ENCODE measurements around the gene CRYBB1.

The CRYBB1 gene

DNA sequence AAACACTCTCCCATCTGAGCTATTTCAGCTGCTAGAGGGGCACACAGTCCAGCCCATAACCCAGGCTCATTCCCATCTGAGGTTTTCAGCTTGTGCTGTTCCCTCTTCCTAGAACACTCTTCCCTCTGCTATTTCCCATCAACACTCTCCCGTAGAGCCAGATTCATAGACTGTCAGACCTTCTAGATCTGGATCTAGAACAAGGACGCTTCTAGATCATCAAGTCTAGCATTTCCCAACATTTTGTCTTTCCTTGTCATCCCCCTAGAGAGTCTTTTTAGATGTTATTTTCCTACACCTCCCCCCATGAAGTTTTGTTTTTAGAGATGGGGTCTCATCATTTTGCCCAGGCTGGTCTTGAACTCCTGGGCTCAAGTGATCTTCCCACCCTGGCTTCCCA is 17.3 kb upstream of the CRYBB1 start:
- no peak for TF ChIP-seq CTCF (IDR thresholded peaks at IDR 0.05)
- no peak overlapping the region for H3K27ac ChIP-seq
- H3K4me3 ChIP-seq = no peak overlapping the region
- no peak for DNase-seq (ENCODE audit: low spot score)

DNA sequence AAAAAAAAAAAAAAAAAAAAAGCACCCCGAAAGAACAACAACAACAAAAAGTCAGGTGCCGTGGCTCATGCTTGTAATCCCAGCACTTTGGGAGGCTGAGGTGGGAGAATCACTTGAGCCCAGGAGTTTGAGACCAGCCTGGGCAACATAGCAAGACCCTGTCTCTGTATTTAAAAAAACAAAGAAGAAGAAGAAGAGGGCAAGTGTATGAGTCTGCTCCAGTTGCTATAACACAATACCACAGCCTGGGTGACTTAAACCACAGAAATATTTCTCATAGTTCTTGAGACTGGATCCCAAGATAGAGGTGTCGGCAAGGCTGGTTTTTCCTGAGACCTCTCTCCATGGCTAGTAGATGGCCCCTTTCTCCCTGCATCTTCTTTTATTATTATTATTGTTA is 16.4 kb upstream of the CRYBB1 start:
- DNase-seq (ENCODE audit: low spot score) = no peak
- no peak overlapping the region for H3K27ac ChIP-seq
- H3K4me3 ChIP-seq = no peak overlapping the region
- no peak for TF ChIP-seq CTCF (IDR thresholded peaks at IDR 0.05)

- TF ChIP-seq CTCF (IDR thresholded peaks at IDR 0.05) = no peak
- DNase-seq (ENCODE audit: low spot score) = no peak
- no peak overlapping the region for H3K4me3 ChIP-seq
- peak overlapping the region in 1 of 2 donors; percentile 17 for H3K27ac ChIP-seq
Measured at GRCh38 chr22:26632422-26633155, 14.8 kb upstream of the CRYBB1 start.

DNA sequence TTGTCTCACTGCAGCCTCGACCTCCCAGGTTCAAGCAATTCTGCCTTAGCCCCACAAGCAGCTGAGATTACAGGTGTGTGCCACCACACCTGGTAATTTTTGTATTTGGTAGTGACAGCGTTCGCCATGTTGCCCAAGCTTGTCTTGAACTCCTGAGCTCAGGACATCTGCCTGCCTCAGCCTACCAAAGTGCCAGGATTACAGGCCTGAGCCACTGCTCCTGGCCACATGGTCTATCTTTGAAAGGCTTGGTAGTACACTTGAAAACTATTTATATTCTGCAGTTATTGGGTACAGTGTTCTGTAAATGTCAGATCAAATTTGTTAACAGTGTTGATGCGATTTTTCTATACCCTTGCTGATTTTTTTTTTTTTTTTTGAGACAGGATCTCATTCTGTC is 13.5 kb upstream of the CRYBB1 start:
- no peak for TF ChIP-seq CTCF (IDR thresholded peaks at IDR 0.05)
- Histone ChIP-seq H3K4me3 (no peak overlapping the region), H3K27ac (no peak overlapping the region)
- no peak for DNase-seq (ENCODE audit: low spot score)

DNA sequence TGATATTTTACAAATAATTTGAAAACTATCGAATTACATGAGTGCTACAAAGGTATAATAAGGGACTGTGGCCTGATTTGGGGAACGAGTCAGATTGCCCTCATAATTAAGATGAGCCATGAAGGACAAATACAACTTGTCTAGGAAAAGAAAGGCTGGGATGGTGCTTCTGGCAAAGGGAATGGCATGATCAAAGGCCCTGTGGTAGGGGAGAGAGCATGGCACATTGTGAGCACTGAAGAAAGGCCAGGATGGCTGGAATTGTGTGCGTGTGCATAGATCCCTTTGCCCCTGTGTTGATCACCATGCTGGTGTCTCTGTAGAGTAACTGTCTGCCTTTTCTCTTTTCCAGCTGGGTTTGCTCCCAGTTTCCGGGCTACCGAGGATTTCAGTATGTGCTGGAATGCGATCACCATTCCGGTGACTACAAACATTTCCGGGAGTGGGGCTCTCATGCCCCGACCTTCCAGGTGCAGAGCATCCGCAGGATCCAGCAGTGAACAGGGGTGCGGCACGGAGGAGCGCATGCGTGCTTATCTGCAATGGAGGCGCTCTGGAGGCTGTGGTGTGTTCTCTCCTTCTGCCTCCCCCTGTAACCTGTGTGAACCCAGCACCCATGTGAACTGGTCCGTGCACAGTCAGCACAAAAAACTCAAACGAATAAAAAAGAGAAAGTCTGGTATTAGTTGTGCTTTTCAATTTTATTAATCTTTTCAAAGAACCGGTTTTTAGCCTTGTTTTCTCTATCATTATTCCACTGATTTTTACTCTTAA is 12.3 kb upstream of the CRYBB1 start:
- Histone ChIP-seq H3K4me3 (no peak overlapping the region), H3K27ac (no peak overlapping the region)
- TF ChIP-seq CTCF (IDR thresholded peaks at IDR 0.05) = no peak
- no peak for DNase-seq (ENCODE audit: low spot score)

DNA sequence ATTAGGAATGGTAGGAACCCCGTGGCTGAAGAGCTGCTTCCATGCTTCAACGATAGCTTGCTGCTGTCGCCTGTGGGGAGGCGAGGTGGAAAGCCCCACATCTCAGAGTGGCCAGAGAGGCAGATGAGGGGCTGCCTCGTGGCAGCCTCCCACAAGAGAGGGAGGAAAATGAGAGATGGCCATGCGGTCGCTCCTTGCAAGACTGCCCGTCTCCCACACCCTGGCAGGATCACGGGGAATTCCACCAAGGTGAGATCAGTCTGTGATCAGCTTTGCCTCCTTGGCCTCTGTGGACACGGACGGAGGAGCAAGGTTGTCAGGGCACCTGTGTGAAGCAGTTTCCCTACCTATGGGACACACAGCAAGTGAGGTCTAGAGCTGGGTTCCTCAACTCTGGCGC is 7.0 kb upstream of the CRYBB1 start:
- Histone ChIP-seq H3K27ac (no peak overlapping the region), H3K4me3 (no peak overlapping the region)
- no peak for TF ChIP-seq CTCF (IDR thresholded peaks at IDR 0.05)
- DNase-seq (ENCODE audit: low spot score) = no peak

DNA sequence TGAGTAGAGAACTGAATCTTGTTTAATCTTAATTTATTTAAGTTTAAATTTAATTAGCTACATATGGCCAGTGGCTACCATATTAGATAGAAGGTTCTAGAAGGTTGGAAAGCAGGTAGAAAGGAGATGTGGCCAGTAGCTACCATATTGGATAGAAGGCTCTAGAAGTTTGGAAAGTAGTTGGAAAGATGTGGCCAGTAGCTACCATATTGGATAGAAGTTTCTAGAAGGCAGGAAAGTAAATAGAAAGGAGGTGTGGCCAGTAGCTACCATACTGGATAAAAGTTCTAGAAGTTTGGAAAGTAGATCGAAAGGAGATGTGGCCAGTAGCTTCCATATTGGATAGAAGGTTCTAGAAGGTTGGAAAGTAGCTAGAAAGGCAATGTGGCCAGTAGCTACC is 6.2 kb upstream of the CRYBB1 start:
- TF ChIP-seq CTCF (IDR thresholded peaks at IDR 0.05) = no peak
- no peak for DNase-seq (ENCODE audit: low spot score)
- H3K4me3 ChIP-seq = no peak overlapping the region
- H3K27ac ChIP-seq = no peak overlapping the region
